HG03064 (cell line): ENCODE results near the gene PNKD.
A peak's percentile ranks its signal among the peaks of the same experiment; 100 is the strongest.

Experiments
- ATAC-seq: cut with Tn5 transposase; IDR thresholded peaks from one replicate; pipeline ENCODE4 v1.9.1; 2021; ENCODE audit warnings: low read depth; ENCODE audit not compliant: unreplicated experiment

The PNKD gene

GRCh38 chr2:218269900-218270720, at the start of gene PNKD, which contains the start of gene AAMP:
Gene PNKD (plus strand): TSS chr2:218270519. CDS start chr2:218270536, 17 bp downstream.
Gene AAMP (minus strand): TSS chr2:218270137. CDS start chr2:218270086, 51 bp downstream.
- peak; percentile 85 for ATAC-seq

GRCh38 chr2:218221000-218221399, 49.3 kb upstream of the PNKD start:
- ATAC-seq, result no peak

GRCh38 chr2:218223046-218223445, 47.3 kb upstream of the PNKD start:
- no peak for ATAC-seq

- no peak for ATAC-seq
Observed at GRCh38 chr2:218224186-218224585, 46.1 kb upstream of the PNKD start.

GRCh38 chr2:218226903-218227302, 43.4 kb upstream of the PNKD start:
- ATAC-seq, result no peak

- ATAC-seq, result no peak
Observed at GRCh38 chr2:218228366-218229090, 41.8 kb upstream of the PNKD start.

- ATAC-seq, result peak; percentile 85
Observed at GRCh38 chr2:218229239-218229638, 41.1 kb upstream of the PNKD start.

GRCh38 chr2:218229851-218230250, 40.5 kb upstream of the PNKD start:
- ATAC-seq, result no peak

GRCh38 chr2:218230882-218231281, 39.4 kb upstream of the PNKD start:
- peak; percentile 40 for ATAC-seq

GRCh38 chr2:218233543-218233942, 36.8 kb upstream of the PNKD start:
- ATAC-seq, result no peak

- no peak for ATAC-seq
Observed at GRCh38 chr2:218234521-218234920, 35.8 kb upstream of the PNKD start.

- no peak for ATAC-seq
Observed at GRCh38 chr2:218235017-218235416, 35.3 kb upstream of the PNKD start.

GRCh38 chr2:218236829-218237228, 33.5 kb upstream of the PNKD start:
- no peak for ATAC-seq

GRCh38 chr2:218238887-218239286, 31.4 kb upstream of the PNKD start:
- no peak for ATAC-seq

- ATAC-seq, result no peak
Observed at GRCh38 chr2:218244204-218244603, 26.1 kb upstream of the PNKD start.

- no peak for ATAC-seq
Observed at GRCh38 chr2:218244665-218245064, 25.7 kb upstream of the PNKD start.

- no peak for ATAC-seq
Observed at GRCh38 chr2:218245214-218245613, 25.1 kb upstream of the PNKD start.

GRCh38 chr2:218249691-218250090, 20.6 kb upstream of the PNKD start:
- no peak for ATAC-seq

- ATAC-seq, result no peak
Observed at GRCh38 chr2:218252509-218253231, 17.6 kb upstream of the PNKD start.

GRCh38 chr2:218253232-218253625, 17.1 kb upstream of the PNKD start:
- ATAC-seq, result no peak

- ATAC-seq, result no peak
Observed at GRCh38 chr2:218255446-218255845, 14.9 kb upstream of the PNKD start.
